Measurements from ENCODE around the gene MRPS27. TPM values are rescaled to one million over a fixed set of nuclear protein-coding genes. Genes with fewer than 3 reads are reported as not detected.

The MRPS27 gene
- total RNA-seq (10 to 100 TPM; 38.3 to 55.5 (median 46.4) TPM), polyA plus RNA-seq (10 to 100 TPM; 23.5 to 27.9 (median 27.4) TPM)
- long read RNA-seq, donor 1, transcript MRPS27-201 (11 exons, 2,785 nt), result major isoform, 7 of 22 reads
- long read RNA-seq, donor 1, partial matches to known transcripts, result 15 of 22 reads
- long read RNA-seq, donor 1, other reads (novel, unspliced or antisense), result 0 of 22 reads
- long read RNA-seq, donor 2, transcript MRPS27-201 (11 exons, 2,785 nt), result major isoform, 12 of 12 reads
- long read RNA-seq, donor 2, partial matches to known transcripts, result 0 of 12 reads
- long read RNA-seq, donor 2, other reads (novel, unspliced or antisense), result 0 of 12 reads

- Histone ChIP-seq H3K4me3 (peak within 1 kb of the TSS; percentile 75 to 98 (median 95)), H3K36me3 (peaks cover 0 to 40% (median 13%) of the 10 kb centered on the region in 6 donors), H3K27ac (peak within 1 kb of the TSS; percentile 67 to 89 (median 84)), H3K4me1 (peaks cover 9 to 66% (median 36%) of the 10 kb centered on the region in 6 donors), H3K9me3 (no peaks in the 10 kb centered on the region), H3K27me3 (replicated peaks in 1 of 7) (no peaks in the 10 kb centered on the region)
- peak; percentile 97 for DNase-seq
- TF ChIP-seq CTCF (IDR thresholded peaks at IDR 0.05 in 8 of 11, conservative IDR thresholded peaks at IDR 0.05 in 3 of 11) (peak in 3 of 11 experiments; percentile 16 to 30 (median 19)), POLR2A (IDR thresholded peaks at IDR 0.05) (peak in 1 of 3 donors; percentile 49), POLR2AphosphoS5 (IDR thresholded peaks at IDR 0.05) (peak; percentile 88 to 95 (median 91))
- 0 to 10% (median 0%) methylated on average over 18 to 40 of the region's 40 CpGs for WGBS, 5 donors
- intact Hi-C loops (cut with DNase I; ENCODE audit: low total_unique reads), result no loop called here
Measured at GRCh38 chr5:72319976-72320752, at the start of gene MRPS27, which contains the start of gene PTCD2. TSS of gene MRPS27 (minus strand) at chr5:72320240. CDS start at chr5:72320221, 19 bp downstream. TSS of gene PTCD2 (plus strand) at chr5:72320373. CDS start at chr5:72320383, 10 bp downstream.

- Histone ChIP-seq H3K9me3 (no peaks in the 10 kb centered on the region), H3K36me3 (peaks cover 0 to 4% (median 0%) of the 10 kb centered on the region in 6 donors), H3K4me1 (peaks cover 0 to 61% (median 25%) of the 10 kb centered on the region in 6 donors), H3K27me3 (replicated peaks in 1 of 7) (no peaks in the 10 kb centered on the region), H3K4me3 (no peak overlapping the region), H3K27ac (no peak overlapping the region)
- no peak for DNase-seq
- TF ChIP-seq POLR2A (IDR thresholded peaks at IDR 0.05) (no peak), CTCF (IDR thresholded peaks at IDR 0.05 in 8 of 11, conservative IDR thresholded peaks at IDR 0.05 in 3 of 11) (no peak), POLR2AphosphoS5 (IDR thresholded peaks at IDR 0.05) (no peak)
- intact Hi-C loops (cut with DNase I; ENCODE audit: low total_unique reads), result loop anchor here (5.0 kb wide), 2 partner anchors 153 to 448 kb away; partner anchors contain the start of gene TNPO1
- 61 to 83% (median 71%) methylated on average over 3 of the region's 3 CpGs for WGBS, 5 donors
Measured at GRCh38 chr5:72369711-72370110, 49.7 kb upstream of the MRPS27 start.

- Histone ChIP-seq H3K27ac (no peak overlapping the region), H3K4me1 (peaks cover 0 to 61% (median 25%) of the 10 kb centered on the region in 6 donors), H3K27me3 (replicated peaks in 1 of 7) (no peaks in the 10 kb centered on the region), H3K4me3 (no peak overlapping the region), H3K9me3 (no peaks in the 10 kb centered on the region), H3K36me3 (peaks cover 0 to 7% (median 0%) of the 10 kb centered on the region in 6 donors)
- TF ChIP-seq CTCF (IDR thresholded peaks at IDR 0.05 in 8 of 11, conservative IDR thresholded peaks at IDR 0.05 in 3 of 11) (no peak), POLR2AphosphoS5 (IDR thresholded peaks at IDR 0.05) (no peak), POLR2A (IDR thresholded peaks at IDR 0.05) (no peak)
- intact Hi-C loops (cut with DNase I; ENCODE audit: low total_unique reads), result loop anchor here (5.0 kb wide), 2 partner anchors 153 to 448 kb away; partner anchors contain the start of gene TNPO1
- DNase-seq, result no peak
- WGBS, 5 donors, result 86 to 100% (median 93%) methylated on average over 1 of the region's 1 CpG
Measured at GRCh38 chr5:72369301-72369700, 49.3 kb upstream of the MRPS27 start.

Measured in spleen (tissue), 13 donors.